ENCODE measurements around the gene IRX2. TPM values are rescaled to one million over a fixed set of nuclear protein-coding genes. Genes with fewer than 3 reads are reported as not detected.

IRX2 gene
- total RNA-seq, 1 experiment from 2014 or later, result 11.4 TPM

DNA sequence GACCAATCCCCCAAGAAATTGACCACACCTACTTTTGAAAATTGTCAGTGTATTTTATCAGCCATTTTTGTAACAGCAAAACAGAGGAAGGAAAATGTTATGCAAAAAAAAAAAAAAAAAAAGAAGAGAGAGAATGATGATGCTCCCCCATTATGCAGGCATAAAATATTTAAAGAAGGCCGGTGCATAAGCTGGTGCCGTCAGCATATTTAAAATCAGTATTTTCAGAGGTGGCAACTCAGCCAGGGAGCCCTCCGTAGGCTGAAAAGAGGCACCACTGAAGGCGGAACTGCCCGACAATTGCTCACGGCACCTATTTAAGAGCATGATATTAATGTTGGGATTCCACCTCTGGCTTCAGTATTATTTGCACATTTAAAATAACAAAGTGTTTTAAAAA lies 33.4 kb downstream of the IRX2 start:
- DNase-seq (ENCODE audit: low read depth), result no peak

DNA sequence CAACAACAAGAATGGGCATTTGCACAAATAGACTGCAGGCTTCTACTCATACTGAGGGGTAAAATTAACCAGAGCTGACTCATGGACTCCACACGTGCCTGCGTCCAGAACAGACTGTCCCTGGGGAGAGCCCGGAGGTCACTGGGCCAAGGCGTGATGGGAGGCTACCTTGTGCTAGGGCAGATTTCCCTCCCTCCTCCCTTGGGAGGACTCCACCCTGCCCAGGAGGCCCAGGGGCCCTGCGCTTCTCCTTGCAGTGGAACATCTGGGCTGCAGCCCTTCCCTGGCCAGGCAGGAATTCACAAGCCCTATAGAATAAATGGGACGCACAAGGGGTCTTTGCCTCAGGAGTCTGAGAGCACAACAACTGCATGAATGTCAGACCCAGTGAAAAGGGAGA lies 35.6 kb downstream of the IRX2 start:
- no peak for DNase-seq (ENCODE audit: low read depth)

DNA sequence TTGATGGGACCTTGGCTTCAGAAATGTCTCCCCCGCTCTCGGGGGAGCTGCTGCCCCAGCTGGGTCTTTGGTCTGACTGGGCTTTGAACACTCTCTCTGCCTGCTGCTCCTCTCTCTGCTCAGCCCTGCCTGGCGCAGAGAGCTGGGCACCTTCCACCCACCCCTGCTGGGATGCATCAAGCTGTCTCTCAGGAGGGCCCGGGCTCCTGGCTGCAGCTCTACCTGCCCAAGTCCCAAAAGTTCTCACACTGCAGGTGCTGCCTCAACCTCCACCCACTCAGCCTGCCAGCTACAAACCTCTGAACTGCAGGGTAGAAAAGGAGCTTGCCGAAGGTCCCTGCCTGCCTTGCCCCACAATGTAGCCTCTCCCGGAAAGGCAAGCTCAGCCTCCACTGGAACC lies 36.7 kb downstream of the IRX2 start:
- no peak for DNase-seq (ENCODE audit: low read depth)

DNA sequence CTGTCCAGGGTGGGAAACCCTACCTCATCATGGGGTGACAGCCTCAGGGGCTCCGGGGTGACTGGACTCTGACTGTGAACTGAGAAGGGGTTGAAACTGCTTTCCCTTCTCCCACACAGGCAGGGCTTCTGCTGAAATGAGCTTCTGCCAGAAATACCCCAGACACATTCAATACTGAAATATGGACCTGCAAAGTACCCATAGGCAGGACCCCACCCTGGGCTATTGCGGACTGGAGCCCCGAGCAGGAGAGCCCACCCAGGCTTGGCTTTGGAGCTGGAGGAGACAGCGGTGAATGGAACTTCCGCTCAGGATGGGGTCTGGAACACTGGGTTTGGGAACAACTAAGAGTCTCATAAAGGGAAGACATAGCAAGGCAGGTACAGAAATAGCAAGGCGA lies 37.5 kb downstream of the IRX2 start:
- no peak for DNase-seq (ENCODE audit: low read depth)

DNA sequence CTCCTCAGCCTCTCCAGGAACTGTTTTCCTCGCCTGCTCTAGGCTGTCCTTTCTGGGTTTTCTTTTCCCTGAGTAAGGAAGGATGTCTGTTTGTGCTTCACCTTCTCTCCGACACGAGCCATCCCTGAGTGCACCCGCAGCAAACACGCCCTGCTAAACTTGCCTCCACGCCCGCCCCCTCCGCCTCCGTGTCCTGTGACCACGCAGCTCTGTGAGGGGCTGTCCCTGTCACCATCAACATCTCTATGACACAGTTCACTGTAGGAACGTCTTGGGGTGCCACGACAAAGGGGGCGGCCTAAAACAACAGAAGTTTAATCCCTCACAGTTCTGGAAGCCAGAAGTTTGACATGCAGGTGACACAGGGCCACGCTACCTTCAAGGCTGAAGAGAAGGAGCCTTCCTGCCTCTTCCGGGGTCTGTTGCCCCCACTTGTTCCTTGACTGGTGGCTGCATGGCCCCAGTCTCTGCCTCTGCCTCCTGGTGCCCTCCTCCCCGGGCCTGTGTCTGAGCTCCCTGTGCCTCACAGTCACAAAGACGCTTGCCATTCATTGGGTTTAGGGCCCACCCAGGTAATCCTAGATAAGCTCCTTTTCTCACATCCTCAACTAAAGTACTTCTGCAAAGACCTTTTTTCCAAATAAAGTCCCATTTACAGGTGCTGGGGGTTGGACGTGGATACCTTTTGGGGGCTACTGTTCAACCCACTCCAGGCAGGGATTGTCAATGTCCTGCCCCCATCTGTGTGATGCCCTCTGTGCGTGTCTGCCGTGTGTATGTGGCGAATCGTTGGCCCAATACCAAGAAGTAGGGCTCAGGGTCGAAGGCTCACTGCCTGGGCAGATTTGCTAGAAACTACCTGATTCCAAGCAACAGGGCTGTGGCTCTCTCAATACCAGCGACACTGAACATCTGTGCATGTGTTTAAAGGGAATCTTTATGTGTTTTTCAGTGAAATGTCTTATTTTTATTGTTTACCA lies 39.7 kb downstream of the IRX2 start:
- DNase-seq (ENCODE audit: low read depth), result no peak

DNA sequence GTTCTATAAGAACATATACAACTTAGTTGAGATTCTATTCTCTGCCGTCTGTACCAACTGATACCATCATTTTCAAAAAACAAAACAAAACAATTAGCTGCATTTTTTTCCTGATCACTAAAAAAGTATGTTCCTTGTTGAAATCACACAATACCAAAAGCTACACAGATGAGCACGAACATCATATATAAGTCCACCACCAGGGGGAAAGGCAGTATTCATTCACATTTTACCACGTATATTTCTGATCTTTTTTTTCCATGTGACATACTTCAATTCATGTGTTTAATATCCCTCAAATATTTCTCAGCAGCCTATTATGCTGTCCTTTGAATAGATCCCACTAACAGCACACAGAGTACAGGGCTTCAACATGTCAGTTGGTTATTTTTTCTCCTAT lies 40.6 kb downstream of the IRX2 start:
- no peak for DNase-seq (ENCODE audit: low read depth)

DNA sequence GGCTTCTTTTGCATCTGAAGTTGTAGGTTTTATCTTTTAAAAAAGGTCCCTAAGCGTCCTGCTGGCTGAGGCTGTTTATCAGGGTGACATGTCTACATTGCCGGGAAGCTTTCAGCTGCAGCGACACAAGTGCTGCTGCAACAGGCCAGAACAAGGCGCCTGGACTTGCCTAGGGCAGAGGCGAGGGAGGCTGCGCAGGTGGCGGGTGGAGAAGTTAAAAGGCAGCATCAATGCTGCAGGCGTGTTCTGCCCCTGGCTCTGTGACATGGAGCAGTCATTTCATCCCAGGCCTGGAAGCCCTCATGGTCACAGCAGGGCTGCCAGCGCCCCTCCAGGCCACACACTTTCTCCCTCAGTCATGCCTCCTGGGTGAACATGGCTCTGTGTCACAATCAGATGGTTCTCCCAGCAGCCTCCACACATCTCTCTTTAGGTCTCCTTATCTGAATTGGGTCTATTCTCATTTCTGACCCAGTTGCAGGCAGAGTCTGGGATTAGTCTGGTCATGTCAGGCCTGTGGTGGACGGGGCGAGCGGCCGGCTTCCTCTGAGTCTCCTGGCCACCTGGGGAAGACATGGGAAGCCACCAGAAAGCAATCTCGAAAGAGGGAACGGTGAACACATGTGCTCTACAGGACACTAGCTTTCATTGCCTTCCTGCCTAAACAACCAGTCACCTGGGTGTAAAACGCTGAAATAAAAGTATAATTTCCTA lies 41.3 kb downstream of the IRX2 start:
- no peak for DNase-seq (ENCODE audit: low read depth)

DNA sequence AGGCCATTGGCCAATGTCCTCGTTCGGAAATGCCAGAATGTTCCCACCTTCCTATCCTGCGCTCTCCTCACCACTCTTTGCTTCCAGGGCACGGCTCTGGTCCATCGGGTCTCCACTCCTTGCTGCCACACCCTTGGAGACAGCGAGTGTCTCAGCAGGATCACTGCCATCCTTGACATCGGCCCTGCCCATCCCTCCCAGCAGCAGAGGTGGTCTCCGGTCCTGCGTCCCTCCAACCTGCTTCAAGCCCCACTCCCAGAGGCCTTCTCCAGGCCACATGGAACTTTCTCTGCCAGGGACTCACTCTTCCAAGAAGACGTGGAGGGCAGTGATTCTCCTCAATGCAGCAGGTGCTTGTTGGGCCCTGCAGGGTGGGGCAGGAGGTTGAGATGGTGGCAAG lies 42.7 kb downstream of the IRX2 start:
- DNase-seq (ENCODE audit: low read depth), result no peak

DNA sequence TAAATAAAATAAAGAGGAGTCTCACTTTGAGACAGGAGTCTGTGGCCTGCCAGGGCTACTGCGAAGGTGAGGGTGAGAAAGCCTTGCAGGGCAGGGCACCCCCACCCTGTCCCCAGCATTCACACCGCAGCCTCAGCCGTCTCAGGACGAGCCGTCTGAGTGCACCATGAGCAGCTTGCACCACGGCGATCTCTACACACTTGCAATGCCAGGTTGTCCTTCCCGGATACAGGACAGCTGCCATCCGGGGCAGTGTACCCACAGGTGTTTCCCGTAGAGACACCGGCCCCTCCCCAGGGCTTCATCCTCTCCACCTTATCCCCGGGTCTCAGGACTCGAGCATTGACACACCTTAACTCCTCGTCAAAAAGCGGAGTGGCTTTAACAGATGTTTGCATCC lies 43.3 kb downstream of the IRX2 start:
- DNase-seq (ENCODE audit: low read depth), result no peak

DNA sequence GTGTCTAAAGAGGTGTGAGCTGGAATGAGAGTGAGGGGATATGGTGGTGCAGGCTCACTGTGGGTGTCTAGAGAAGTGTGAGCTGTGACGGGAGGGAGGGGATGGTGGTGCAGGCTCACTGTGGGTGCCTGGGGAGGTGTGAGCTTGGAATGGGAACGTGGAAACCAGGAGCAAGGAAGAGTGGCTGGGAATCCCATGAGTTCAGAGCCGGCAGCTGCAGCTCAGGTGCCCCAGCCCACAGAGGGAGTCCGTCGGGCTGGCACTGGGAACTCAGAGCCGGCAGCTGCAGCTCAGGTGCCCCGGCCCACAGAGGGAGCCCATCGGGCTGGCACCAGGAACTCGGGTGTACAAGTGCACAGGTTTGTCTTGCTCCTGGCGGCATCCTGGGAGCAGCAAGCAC lies 45.6 kb downstream of the IRX2 start:
- no peak for DNase-seq (ENCODE audit: low read depth)

DNA sequence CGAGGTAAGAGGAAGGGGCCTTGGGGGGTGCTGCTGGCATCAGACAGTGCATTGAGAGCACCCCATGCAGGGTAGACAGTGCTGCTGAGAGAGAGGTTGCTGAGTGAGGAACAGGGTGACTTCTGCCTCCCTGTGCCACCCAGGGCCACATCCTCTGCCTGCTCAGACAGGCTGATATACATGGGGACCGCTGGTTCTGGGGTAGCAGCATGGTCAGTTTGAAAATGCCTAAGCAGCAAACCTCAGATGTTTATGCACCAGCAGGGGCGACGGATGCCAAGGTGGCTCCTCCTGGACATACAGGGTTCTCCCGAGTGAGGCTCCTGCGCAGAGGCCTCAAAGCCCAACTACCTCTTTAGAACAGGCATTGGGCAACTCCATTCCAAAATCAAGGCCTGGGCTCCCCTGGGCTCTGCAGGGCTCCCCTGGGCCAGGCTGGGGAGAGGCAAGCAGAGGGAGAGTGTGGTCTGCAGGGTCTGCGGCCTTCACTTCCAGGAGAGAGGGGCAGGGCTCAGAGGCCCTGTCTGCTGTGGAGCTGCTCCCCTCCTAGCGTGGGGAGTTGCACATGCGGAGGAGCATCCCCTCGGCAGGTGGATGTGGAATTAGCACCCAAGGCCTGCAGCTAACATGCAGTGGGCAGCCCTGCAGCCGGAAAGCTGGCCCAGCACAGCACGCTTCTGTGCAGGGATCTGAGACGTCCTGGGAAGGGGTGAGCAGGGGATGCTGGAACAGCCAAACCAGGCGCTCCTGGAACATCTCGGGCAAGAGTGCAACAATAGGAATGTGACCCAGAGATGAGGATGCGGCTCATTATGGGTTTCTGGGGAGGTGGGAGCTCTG lies 46.5 kb downstream of the IRX2 start:
- DNase-seq (ENCODE audit: low read depth), result no peak

DNA sequence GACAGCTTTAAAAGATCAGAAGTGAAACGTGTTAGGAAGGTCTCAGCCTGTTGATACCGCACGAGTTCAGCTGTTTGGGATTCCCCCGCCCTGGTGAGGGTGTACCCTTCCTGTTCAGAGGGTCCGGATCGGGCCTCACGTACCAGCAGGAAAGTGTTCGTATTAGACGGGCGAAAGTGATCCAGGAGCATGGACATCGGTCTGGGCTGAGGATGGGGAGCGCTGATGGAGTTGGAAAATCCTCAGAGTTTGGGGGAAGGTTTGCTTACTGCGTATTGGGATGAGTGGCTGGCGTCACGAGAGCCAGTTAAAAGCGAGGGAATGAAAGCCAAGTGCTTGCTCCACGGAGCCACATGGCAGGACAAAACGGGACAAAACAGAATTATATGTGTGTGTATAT lies 47.4 kb downstream of the IRX2 start:
- DNase-seq (ENCODE audit: low read depth), result no peak

DNA sequence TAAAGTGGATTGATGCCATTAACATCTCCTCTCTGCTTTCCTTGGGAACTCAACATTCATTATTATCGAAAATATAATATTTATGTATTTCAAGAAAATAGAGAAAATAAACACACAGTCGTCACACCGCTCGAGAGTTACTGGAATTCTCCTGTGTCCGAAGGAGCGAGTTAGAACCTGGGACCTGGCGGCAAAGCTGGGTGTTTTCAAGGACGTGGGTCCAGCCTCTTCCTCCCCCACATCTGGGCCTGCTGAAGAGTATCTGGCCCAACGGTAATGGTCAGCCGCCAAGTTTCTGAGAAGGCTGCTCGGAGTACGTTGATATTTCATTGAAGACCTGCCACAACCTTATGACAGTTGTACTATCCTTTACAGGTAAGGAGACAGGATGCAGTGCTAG lies 47.9 kb downstream of the IRX2 start:
- no peak for DNase-seq (ENCODE audit: low read depth)

DNA sequence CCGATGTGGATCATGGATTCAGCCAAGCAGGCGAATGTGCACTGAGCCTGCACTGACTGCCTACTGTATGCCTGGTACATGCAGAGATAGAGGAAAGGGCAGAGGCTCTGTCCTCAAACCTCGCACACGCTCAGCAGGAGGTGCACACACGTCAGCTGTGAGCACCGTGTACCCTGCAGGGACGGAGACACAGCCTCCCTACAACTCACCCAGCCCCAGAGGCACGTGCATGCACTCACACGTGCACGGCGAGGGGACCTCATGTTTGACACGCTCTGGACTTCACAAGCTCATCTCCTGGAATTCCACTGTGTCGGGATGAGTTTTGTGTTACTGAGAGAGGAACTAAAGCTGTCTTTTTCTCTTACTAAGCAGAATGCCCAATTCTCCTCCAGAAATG lies 48.4 kb downstream of the IRX2 start:
- no peak for DNase-seq (ENCODE audit: low read depth)

DNA sequence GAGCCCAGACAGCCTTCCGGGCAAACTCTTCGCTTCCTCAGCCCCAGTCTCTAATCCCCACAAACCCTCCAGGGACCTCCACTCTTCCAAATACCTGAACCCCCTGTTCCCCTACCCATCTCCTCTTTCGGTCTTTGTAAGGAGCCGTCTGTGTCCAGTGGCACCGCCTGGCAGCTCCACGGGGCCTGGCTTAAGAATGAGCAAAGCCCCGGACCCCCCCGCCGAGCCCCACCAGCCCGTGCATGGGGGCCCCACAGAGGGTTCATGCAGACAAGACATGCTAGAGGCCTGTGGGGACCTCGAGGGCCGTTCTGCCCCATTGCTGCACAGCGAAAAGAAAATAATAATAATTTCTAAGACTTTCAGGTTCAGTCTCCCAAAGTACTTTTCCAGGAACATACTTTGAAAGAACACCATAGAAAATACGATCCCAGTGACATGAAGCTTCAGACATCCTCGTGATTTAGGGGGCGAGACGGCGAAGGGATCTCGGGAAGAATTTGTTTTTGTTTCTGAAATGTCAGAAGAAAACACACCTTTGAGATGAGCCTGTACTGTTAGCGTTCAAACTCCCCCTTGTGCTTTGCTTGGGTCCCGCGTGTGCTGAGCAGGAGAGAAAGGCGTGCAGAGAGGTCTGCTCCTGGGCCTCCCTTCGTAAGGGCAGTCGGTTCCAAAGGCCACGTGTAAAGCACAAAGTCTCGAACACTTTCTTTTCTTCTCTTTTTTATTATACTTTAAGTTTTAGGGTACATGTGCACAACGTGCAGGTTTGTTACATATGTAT lies 49.2 kb downstream of the IRX2 start:
- DNase-seq (ENCODE audit: low read depth), result no peak

DNA sequence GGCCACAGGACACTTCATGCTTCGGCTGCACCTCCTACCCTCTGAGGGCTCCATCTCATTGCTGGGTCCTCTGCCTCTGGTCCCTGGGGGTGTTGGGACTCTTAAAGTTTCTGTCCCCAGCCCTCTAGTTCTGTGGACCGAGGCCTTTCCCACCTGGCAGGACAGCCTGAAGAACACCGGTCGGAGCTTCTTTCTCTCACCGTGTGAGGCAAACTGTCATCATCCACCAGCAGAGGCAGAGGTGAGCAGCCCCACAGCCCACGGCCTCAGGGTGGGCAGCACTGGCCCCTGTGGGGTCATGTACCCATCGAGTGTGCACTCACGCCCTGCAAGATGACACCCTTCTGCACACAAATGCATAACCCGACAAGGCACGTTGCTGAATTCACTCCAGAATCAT lies 49.9 kb downstream of the IRX2 start:
- DNase-seq (ENCODE audit: low read depth), result no peak

DNA sequence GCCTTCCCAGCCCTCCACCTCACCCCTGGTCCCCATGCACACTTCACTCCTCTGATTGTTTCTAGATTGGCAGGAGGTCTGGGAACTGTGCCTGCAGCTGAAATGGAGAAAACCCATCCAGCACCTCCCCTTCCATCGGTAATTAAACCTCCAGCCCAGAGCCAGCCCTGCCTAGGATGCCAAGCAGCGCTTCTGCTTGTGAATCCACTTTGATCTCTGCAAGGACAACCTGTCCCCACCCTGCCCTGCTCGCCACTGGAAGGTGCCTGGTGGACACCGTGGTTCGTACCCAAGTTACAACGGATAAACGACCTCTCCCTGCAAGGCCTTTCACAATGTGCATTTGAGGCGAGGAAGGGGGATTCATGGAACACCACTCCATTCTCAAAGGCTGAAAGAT lies 50.6 kb downstream of the IRX2 start:
- no peak for DNase-seq (ENCODE audit: low read depth)

DNA sequence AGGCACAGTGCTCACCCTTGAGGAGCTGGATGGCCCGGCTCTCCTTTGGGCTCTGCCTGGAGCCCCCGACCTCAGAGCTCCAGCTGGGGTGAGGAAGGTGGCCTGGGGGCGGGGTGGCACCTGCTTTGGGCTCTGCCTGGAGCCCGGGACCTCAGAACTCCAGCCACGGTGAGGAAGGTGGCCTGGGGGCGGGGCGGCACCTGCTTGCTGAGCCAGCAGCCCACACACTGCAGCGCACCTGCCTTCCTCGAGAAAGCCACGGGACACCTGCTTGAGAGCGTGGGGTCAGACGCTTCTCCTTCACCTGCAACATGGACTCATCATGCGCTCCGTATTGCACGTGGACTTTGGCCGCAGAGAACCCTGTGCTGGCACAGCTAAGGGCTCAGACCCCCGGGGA lies 51.8 kb downstream of the IRX2 start:
- DNase-seq (ENCODE audit: low read depth), result no peak

DNA sequence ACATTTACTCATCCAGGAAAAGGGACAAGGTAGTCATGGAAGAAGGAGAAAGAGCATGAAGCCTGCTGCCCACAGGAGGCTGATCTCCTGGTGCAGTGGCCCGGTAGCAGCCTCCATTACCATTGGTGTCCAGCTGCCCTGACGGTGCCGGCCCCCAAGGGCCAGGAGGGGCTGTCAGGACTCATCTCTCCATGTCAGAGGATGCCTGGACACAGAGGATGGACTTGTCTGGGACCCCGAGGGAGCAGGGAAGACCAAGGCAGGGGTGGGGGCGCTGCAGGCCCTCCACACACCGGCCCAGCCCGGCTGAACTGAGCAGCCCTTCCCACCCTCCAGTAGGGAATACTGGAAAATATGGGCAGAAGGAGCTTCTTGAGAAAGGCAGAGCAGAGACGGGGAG lies 52.2 kb downstream of the IRX2 start:
- no peak for DNase-seq (ENCODE audit: low read depth)

DNA sequence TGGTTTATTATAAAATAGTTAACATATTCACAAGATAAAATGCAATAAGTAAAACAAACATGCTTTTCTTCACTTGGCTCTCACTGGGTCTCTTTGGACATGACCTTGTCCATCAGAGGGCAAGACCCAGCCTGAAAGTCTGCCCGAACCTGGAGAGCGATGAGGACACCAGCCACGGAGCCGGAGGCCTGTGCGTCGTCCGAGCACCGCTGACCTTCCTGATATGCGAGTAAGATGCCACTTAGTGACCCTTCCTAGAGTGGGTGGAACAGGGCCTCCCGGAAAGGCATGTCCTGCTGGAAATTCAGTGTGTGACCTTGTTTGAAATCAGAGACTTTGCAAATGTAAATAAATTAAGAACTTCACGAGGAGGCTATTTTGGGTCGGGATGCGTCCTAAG lies 52.9 kb downstream of the IRX2 start:
- no peak for DNase-seq (ENCODE audit: low read depth)
